HL-60 (cell line): ENCODE data around the gene PCGF3.

Experiments used
- GABPA ChIP-seq: IDR thresholded peaks from 2 replicates; pipeline ENCODE4 v1.6.1; 2012; ENCODE audit warnings: low read depth
- TF ChIP-seq, protein P1 (sequence below): IDR thresholded peaks from one replicate; pipeline ENCODE4 v1.5.1; 2011; ENCODE audit warnings: low read length, control low read depth, inconsistent platforms; ENCODE audit not compliant: insufficient read depth

DNA sequence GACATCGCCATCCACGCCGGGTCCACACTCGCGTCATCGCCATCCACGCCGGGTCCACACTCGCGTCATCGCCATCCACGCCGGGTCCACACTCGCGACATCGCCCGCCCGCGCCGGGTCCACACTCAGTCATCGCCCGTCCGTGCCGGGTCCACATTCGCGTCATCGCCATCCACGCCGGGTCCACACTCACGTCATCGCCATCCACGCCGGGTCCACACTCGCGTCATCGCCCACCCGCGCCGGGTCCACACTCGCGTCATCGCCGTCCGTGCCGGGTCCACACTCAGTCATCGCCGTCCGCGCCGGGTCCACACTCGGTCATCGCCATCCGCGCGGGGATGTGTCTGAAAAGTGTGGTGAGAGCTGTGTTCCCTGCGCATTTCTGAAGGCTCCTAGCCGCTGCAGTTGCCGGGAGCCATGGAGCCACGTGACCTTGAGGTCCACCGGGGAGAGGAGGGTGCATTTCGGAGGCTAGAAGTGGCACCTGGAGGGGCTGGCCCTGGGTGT, 17.3 kb downstream of the PCGF3 start:
- TF ChIP-seq, protein P1, sequence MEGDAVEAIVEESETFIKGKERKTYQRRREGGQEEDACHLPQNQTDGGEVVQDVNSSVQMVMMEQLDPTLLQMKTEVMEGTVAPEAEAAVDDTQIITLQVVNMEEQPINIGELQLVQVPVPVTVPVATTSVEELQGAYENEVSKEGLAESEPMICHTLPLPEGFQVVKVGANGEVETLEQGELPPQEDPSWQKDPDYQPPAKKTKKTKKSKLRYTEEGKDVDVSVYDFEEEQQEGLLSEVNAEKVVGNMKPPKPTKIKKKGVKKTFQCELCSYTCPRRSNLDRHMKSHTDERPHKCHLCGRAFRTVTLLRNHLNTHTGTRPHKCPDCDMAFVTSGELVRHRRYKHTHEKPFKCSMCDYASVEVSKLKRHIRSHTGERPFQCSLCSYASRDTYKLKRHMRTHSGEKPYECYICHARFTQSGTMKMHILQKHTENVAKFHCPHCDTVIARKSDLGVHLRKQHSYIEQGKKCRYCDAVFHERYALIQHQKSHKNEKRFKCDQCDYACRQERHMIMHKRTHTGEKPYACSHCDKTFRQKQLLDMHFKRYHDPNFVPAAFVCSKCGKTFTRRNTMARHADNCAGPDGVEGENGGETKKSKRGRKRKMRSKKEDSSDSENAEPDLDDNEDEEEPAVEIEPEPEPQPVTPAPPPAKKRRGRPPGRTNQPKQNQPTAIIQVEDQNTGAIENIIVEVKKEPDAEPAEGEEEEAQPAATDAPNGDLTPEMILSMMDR: no peak
- no peak for TF ChIP-seq GABPA
